ENCODE results near the gene NRN1.
"Not testable (repeated sequence)": the region's sequence is repeated elsewhere in the genome, so short reads cannot be mapped to it uniquely, and the experiment has no call there.

The NRN1 gene
- total RNA-seq = 0.04 to 1.1 (median 0.14) reads per million in 17 experiments

DNA sequence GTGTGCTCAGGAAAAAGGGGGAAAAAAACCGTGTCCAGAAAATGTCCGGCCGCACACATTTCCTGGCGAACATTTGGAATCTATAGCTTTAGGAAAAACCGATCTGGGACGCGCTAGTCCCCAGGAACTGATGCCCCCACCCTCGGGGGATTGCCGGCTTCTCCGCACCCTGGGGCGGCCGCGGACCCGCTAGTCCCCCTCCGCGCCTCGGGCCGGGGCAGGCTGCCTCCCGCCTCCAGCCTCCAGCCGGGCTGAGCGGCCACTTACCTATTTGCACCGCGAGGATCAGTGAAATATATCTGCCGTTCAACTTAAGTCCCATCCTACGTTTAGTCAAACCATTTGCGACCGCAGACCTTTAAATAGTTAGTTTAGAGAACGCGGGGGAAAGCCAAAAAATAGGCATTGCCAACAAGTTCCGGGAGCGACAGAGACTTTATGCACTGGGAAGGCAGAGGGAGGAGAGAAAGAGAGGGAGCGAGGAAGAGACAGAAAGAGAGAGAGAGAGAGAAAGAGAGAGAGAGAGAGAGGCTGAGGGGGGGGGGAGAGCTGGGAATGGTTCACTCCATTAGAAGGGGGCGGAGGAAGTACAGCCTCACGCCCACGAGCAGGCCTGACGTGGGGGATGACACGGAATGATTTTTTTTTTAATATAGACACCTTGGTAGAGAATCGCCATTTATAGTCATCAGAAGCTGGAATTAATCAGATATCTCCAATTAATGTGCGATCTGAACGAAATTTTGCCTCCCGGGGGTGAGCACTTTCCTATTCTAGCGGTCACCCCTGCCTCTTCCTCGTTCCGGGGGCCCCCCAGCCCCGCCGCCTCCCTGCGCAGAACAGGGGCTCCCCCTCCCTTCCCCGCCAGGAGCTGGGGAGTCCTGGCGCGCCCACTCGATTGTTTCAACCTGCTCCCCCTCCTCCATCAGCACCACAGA lies at the start of gene NRN1:
Gene NRN1, minus strand, starts transcription at position 498 of the 938 bp plus-strand sequence. Its CDS starts 176 bp downstream, at position 322.
- DNase-seq = peak in 1 of 4 experiments; percentile 20

DNA sequence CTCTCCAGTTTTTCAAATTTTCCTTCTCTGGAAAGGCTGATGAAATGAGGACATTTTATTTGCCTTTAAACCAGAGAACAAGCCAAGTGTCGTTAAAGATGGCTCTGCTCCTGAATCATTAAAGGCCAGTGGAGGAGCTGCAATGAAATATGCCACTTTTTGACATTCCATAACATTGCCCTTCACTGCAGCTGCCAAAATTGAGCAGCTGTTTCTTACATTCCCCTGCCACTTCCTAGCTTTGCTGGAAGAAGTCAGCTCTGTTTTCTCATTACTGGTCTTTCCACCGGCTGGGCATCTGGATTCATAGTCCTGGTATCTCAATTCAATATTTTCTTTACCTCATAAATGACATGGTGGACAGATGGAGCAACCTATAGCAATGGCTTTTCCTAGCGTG lies 45.5 kb upstream of the NRN1 start:
- DNase-seq = no peak

GRCh38 chr6:6046716-6047115 lies 40.0 kb upstream of the NRN1 start:
- no peak for DNase-seq

- DNase-seq = no peak
Measured at GRCh38 chr6:6039946-6040509, 33.3 kb upstream of the NRN1 start.

- no peak for DNase-seq
Measured at GRCh38 chr6:6037179-6037578, 30.5 kb upstream of the NRN1 start.

GRCh38 chr6:6033858-6034257 lies 27.1 kb upstream of the NRN1 start:
- no peak for DNase-seq

DNA sequence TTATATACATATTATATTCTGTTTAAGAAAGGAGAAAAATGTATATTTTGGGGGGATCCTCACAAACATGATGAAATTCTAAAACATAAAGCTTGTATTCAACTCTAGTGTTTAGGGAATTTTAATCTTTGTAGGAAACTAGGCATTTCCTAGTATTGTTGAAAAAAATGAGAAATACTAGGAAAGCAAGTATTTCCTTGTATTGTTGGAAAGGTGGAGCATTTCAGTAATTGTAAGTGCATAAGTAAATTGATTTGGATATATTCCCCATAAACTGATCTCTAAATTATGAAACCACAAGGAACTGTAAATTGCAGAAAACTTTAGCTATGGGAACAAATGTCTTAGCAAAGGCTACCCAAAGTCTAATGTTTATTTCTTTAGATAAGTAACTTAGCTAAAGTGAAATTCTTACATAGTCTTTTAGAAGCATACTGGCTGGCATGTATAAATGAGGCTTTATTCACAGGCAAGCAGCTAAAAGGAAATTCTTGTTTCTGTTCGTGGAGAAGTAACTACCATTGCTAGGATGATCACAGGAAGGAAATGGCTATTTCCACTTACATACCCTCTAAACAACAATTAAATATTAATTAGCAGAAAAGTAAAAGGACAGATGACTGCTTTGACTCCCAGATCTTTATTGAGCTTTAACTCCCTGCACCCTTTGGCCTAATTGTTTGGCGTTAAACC lies 19.9 kb upstream of the NRN1 start:
- DNase-seq = no peak

DNA sequence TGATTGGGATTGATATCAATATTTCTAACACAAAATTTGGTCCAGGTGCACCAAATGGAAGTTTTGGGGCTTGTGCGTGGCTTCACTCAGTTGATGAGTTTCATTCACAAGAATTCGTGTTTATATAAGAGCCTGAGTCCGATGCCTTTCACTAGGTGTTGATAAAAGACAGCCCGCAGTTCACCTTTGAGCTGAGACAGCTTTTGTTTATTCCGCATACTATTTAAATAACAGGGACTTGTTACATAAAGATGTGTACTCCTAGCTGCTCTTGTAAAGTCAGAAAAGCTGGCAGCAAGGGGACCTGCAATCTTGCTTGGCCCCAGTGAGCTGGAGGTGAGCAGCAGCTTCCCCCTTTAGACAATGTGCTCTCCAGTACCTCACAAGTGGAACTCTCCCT lies 19.0 kb upstream of the NRN1 start:
- no peak for DNase-seq

DNA sequence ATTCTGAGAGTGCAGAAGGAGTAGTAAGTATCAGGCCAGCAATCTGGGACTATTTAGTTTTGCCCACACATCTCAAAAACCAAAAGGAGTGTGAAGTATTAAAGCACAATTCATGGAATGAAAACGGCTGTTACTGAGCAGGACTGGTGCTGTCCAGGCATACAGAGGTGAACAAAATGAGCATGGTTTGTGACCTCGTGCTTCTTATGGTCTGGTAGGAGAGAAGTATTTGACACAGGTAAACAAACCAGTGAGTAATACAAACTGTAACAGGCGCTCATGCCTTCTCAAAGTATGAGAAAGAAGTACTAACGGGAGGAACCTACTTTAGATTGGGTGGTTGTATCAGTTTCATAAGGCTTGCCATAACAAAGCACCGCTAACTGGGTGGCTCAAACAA lies 17.5 kb upstream of the NRN1 start:
- DNase-seq = no peak

DNA sequence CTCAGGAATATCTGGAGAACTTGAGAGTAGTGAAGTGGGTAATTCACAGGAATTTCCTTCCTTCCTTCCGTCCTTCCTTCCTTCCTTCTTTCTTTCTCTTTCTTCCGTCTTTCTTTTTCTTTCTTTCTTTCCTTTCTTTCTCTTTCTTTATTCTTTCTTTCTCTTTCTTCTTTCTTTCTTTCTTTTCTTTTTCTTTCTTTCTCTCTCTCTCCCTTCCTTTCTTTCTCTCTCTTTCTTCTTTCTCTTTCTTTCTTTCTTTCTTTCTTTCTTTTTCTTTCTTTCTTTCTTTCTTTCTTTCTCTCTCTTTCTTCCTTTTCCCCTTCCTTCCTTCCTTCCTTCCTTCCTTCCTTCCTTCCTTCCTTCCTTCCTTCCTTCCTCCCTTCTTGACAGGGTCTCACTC lies 16.1 kb upstream of the NRN1 start:
- not testable (repeated sequence) for DNase-seq

DNA sequence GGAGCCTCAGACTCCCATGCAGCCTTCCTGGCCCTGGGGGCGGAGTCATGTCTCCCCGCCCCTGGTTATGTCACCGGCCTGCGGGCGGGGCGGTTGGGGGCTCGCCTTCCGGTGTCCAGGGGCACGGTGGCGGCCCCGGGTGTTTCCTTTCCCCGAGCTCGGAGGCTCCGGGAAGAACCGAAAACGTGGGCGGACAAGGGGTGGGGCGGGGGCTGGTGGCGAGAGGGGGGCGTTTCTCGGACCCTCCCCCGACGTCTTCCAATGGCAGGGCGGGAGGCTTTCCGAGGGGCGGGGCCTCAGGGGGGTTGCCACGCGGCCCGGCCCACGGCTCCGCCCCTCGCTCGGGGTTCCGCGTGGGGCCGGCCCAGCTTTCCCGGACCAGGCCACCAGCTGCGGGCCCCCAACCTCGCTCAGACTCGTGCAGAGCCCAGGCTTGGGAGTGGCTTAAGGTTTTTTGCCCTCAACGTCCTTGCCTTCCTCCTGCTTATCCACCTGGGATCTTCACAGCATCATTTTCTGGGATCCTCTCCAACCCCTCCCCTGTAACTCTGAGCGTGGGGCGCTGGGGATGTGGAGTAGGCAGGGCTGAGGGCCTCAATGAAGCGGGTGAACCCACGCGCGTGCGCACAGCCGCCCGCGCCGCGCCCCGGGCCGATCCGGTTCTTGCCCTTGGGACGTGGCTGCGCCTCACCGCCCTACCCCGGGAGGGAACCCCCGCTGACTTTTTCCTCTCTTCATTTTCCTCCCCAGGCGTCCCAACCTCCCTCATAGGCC lies 2.1 kb upstream of the NRN1 start:
- DNase-seq = peak; percentile 44 to 84 (median 62)

DNA sequence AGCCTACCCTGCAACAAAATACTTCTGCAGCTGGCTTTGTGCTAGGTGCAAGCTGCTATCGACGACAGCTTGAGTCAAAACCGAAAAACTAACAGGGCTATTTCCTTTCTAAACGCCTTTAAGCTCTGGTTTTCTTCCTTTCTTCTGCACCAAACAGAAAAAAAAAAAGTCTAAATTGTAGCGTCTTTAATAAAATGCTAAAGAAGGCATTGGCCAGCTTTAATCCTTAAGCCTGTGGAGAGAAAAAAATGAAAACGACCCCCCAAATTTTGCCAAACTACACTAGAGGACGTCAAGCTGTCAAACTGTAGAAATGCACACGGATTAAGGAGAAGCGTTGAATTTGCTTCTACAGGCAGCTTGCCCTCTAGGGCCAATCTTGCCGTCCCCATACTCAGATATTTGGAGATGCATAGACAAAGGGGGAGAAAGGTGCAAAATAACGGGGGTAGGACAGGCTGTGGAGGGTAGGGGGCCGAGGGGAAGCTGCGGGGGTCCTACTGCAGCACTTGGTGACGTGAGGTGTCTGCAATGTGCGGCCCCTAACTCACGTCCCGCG lies 1.4 kb upstream of the NRN1 start:
- DNase-seq = peak in 1 of 4 experiments; percentile 22

DNA sequence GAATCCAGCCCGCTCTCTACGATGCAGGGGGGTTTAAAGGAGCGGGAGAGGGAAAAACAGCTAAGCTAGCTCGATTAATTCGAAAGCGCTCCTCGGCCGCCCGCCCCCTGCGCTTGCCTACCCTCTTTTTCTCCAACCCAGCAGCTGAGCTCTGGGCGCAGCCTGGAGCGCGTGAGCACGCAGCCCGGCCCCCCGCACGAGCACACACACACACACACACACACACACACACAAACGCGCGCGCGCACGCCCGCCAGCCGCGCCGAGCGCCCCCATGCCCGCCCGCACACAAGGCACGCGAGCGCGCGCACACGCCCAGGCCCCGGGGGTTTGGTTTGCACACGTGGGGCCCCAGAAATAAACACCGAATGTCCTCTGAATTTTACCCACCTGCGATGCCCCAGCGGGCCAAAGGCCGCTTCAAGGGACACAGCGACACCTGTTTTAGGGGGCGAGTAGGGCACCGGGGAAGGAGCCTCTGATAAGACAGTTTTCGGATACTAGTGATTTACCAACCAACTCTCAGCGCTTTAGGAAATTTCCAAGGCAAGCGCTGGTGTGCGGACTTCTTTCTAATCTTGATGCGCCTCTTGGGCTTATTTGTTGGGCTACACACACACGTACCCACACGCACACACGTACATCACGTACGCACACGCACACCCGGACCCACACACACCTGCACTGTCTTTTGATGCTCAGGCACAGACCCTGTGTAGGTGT lies 802 bp upstream of the NRN1 start:
- peak in 1 of 4 experiments; percentile 28 for DNase-seq

DNA sequence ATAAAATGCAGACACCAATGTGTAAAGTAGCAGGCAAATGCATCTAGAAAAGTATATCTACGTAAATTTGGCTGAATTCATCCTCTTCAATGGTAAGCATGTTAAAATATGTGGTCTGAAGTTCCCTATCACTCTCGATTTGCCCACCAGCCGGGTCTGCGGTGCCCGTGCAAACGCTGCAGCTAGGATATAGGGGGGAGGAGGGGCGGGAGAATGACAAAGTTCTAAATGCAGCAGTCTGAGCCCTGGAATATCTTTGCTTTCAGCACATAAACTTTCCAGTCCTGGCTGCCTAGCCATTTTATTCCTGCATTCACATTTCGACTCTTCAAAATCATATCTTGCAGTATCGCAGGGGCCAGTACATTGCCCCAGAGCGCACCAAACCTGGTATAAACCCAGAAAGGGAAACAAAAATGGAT lies 708 bp downstream of the NRN1 start:
- no peak for DNase-seq

GRCh38 chr6:6005051-6006005 lies 1.4 kb downstream of the NRN1 start:
- DNase-seq = no peak

GRCh38 chr6:6004390-6004995 lies 2.2 kb downstream of the NRN1 start:
- peak in 1 of 4 experiments; percentile 16 for DNase-seq

DNA sequence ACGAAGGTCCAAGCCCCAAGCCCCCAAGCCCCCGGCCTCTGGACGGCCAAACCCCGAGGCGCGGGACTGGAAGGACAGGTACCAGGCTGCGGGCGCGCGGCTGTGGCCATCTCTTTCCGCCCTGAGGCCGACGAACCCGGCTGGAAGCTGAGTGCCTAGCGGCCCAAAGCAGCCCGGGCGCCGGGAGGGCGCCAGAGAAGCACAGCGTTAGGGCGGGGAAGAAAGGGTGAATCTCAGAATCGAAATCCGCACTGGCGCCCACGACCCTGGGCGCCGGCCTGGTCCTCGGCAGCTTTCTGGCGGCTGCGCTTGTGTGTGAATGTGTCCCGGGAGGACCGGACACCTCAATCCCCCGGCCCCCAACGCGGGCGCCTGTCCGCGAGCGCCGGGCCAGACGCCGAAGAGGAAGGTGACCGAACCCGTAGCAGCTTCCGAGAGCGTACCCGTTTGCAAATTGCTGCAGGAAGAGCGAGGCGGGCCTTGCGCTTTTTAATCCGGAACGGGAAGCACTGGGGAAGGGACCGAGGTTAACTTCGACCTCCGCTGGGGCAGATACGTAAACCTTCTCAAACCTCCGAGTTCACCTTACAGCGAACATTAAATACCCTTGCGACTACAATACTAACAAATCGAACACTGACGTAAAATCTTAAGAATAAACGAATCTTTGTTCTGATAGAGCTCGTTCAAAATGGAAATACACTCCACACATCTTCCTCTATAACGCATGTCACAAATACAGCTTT lies 2.9 kb downstream of the NRN1 start:
- DNase-seq = peak; percentile 53 to 79 (median 72)

DNA sequence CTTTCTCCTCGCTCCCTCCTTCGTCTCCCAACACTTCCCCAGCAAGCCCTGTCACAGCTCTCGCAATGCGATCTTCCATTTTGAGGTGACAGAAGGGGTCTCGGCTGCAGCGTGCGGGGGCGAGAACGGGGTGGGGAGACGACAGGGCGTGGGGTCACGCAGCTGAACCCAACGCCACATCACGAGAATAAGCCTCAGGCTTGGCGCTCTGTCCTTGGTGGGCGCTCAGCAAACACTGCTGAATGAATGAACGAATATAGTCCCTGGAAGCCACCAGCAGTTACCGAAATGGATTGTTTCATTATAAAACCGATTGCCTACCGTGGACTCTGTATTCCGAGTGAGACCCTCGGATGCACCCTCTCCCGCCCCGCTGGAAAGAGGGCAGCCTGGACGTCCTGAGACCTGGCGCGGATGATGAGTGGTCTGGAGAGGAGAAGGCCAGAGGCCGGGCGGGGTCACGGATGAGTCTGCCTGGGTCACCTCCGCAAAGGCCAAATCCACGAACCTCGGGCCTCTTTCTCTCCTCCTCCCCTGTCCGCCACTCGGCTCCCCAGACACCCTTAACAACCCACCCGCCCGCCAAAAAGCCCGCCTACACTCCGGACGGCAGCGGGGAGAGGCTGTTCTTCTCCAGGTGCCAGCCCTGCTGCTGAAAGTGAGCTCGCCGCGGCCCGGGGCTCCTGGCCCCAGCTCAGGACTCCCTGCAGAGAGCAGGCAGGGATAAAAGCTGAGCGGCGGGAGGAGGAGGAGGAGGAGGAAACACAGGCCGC lies 3.7 kb downstream of the NRN1 start:
- no peak for DNase-seq

Measured in suppressor macrophage (primary cell).